ENCODE measurements around the gene MYOM3. TPM values are rescaled to one million over a fixed set of nuclear protein-coding genes. Genes with fewer than 3 reads are reported as not detected.

Gene MYOM3
- total and polyA plus RNA-seq, 2 of the 13 experiments (the other 11 are each of a cell fraction or from before 2014, with no cell fraction given): 5.8 to 15.3 TPM

DNA sequence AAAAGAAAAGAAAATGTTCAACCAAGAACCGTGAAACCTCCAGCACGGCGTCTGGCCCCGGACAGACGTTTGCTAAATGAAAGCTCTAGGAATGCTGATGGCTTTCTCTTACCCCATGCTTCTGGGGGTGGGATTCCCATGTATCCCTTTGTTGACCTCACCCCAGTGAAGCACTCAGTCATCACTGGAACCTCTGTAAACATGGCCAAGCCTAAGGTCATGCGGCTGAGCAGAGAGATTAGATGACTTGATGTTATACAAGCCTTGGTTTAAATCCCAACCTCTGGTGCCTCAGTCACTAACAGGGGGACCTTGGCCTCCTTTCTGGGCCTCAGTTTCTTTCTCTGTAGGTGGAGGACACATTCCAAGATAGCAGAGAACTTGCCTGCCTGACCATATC, 2.8 kb upstream of the MYOM3 start (continued):
- TF ChIP-seq, protein P1, sequence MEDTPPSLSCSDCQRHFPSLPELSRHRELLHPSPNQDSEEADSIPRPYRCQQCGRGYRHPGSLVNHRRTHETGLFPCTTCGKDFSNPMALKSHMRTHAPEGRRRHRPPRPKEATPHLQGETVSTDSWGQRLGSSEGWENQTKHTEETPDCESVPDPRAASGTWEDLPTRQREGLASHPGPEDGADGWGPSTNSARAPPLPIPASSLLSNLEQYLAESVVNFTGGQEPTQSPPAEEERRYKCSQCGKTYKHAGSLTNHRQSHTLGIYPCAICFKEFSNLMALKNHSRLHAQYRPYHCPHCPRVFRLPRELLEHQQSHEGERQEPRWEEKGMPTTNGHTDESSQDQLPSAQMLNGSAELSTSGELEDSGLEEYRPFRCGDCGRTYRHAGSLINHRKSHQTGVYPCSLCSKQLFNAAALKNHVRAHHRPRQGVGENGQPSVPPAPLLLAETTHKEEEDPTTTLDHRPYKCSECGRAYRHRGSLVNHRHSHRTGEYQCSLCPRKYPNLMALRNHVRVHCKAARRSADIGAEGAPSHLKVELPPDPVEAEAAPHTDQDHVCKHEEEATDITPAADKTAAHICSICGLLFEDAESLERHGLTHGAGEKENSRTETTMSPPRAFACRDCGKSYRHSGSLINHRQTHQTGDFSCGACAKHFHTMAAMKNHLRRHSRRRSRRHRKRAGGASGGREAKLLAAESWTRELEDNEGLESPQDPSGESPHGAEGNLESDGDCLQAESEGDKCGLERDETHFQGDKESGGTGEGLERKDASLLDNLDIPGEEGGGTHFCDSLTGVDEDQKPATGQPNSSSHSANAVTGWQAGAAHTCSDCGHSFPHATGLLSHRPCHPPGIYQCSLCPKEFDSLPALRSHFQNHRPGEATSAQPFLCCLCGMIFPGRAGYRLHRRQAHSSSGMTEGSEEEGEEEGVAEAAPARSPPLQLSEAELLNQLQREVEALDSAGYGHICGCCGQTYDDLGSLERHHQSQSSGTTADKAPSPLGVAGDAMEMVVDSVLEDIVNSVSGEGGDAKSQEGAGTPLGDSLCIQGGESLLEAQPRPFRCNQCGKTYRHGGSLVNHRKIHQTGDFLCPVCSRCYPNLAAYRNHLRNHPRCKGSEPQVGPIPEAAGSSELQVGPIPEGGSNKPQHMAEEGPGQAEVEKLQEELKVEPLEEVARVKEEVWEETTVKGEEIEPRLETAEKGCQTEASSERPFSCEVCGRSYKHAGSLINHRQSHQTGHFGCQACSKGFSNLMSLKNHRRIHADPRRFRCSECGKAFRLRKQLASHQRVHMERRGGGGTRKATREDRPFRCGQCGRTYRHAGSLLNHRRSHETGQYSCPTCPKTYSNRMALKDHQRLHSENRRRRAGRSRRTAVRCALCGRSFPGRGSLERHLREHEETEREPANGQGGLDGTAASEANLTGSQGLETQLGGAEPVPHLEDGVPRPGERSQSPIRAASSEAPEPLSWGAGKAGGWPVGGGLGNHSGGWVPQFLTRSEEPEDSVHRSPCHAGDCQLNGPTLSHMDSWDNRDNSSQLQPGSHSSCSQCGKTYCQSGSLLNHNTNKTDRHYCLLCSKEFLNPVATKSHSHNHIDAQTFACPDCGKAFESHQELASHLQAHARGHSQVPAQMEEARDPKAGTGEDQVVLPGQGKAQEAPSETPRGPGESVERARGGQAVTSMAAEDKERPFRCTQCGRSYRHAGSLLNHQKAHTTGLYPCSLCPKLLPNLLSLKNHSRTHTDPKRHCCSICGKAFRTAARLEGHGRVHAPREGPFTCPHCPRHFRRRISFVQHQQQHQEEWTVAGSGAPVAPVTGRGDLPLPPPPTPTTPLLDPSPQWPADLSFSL (CRISPR knock-in tag; IDR thresholded peaks at IDR 0.05): no peak
- peak; percentile 61; the same call in 1 of the 2 replicates for TF ChIP-seq PITX1 (CRISPR knock-in tag; IDR thresholded peaks at IDR 0.05)
- TF ChIP-seq, protein P2, sequence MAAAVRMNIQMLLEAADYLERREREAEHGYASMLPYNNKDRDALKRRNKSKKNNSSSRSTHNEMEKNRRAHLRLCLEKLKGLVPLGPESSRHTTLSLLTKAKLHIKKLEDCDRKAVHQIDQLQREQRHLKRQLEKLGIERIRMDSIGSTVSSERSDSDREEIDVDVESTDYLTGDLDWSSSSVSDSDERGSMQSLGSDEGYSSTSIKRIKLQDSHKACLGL (CRISPR knock-in tag; IDR thresholded peaks at IDR 0.05): no peak
- TF ChIP-seq KDM5B (CRISPR knock-in tag; IDR thresholded peaks at IDR 0.05; ENCODE audit: borderline replicate concordance): no peak
- TF ChIP-seq MED13 (CRISPR knock-in tag; IDR thresholded peaks at IDR 0.05): no peak
- no peak for TF ChIP-seq SRY (CRISPR knock-in tag; IDR thresholded peaks at IDR 0.05)
- 0 out of 2 replicates have a peak, but pooled peaks have one; percentile 38 for TF ChIP-seq ZSCAN9 (CRISPR knock-in tag; IDR thresholded peaks at IDR 0.05; ENCODE audit: borderline replicate concordance)
- no peak for TF ChIP-seq ZNF557 (CRISPR knock-in tag; IDR thresholded peaks at IDR 0.05)
- peak; percentile 89 for TF ChIP-seq FOXA3 (CRISPR knock-in tag; IDR thresholded peaks at IDR 0.05)
- no peak for TF ChIP-seq ZSCAN31 (CRISPR knock-in tag; IDR thresholded peaks at IDR 0.05; ENCODE audit: low read depth)
- no peak for TF ChIP-seq ZNF616 (CRISPR knock-in tag; IDR thresholded peaks at IDR 0.05; ENCODE audit: low read depth)
- peak; percentile 60 for TF ChIP-seq GATAD2A (CRISPR knock-in tag; IDR thresholded peaks at IDR 0.05)
- TF ChIP-seq, protein P3, sequence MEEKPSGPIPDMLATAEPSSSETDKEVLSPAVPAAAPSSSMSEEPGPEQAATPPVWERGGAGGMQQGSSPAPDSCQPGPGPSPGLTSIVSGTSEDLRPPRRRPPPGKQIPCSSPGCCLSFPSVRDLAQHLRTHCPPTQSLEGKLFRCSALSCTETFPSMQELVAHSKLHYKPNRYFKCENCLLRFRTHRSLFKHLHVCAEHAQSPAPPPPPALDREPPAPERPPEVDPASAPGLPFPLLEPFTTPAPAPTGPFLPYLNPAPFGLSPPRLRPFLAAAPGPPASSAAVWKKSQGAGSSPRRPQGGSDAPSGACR (CRISPR knock-in tag; IDR thresholded peaks at IDR 0.05): no peak
- TF ChIP-seq, protein P4, sequence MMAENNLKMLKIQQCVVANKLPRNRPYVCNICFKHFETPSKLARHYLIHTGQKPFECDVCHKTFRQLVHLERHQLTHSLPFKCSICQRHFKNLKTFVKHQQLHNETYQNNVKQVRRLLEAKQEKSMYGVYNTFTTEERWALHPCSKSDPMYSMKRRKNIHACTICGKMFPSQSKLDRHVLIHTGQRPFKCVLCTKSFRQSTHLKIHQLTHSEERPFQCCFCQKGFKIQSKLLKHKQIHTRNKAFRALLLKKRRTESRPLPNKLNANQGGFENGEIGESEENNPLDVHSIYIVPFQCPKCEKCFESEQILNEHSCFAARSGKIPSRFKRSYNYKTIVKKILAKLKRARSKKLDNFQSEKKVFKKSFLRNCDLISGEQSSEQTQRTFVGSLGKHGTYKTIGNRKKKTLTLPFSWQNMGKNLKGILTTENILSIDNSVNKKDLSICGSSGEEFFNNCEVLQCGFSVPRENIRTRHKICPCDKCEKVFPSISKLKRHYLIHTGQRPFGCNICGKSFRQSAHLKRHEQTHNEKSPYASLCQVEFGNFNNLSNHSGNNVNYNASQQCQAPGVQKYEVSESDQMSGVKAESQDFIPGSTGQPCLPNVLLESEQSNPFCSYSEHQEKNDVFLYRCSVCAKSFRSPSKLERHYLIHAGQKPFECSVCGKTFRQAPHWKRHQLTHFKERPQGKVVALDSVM (CRISPR knock-in tag; IDR thresholded peaks at IDR 0.05): peak; percentile 51
- TF ChIP-seq NR2F6 (IDR thresholded peaks at IDR 0.05): peak; percentile 71
- peak; percentile 84 for TF ChIP-seq NR2F6 (CRISPR knock-in tag; IDR thresholded peaks at IDR 0.05)
- TF ChIP-seq RARA (CRISPR knock-in tag; IDR thresholded peaks at IDR 0.05): peak; percentile 93
- TF ChIP-seq ZNF460 (CRISPR knock-in tag; IDR thresholded peaks at IDR 0.05; ENCODE audit: borderline replicate concordance): no peak
- TF ChIP-seq, protein P5, sequence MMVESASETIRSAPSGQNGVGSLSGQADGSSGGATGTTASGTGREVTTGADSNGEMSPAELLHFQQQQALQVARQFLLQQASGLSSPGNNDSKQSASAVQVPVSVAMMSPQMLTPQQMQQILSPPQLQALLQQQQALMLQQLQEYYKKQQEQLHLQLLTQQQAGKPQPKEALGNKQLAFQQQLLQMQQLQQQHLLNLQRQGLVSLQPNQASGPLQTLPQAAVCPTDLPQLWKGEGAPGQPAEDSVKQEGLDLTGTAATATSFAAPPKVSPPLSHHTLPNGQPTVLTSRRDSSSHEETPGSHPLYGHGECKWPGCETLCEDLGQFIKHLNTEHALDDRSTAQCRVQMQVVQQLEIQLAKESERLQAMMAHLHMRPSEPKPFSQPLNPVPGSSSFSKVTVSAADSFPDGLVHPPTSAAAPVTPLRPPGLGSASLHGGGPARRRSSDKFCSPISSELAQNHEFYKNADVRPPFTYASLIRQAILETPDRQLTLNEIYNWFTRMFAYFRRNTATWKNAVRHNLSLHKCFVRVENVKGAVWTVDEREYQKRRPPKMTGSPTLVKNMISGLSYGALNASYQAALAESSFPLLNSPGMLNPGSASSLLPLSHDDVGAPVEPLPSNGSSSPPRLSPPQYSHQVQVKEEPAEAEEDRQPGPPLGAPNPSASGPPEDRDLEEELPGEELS (CRISPR knock-in tag; IDR thresholded peaks at IDR 0.05): peak; percentile 71
- no peak for TF ChIP-seq ZNF121 (CRISPR knock-in tag; IDR thresholded peaks at IDR 0.05)
- TF ChIP-seq, protein P6, sequence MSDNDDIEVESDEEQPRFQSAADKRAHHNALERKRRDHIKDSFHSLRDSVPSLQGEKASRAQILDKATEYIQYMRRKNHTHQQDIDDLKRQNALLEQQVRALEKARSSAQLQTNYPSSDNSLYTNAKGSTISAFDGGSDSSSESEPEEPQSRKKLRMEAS (IDR thresholded peaks at IDR 0.05): no peak

Measured in HepG2 (cell line).